ENCODE data around the gene R3HCC1L.

R3HCC1L gene

GRCh38 chr10:98096731-98097130 is 37.7 kb upstream of the R3HCC1L start:
- no peak overlapping the region for H3K4me3 ChIP-seq (ENCODE audit: control insufficient read depth, low read depth, low read length)
- no peak for TF ChIP-seq CTCF (conservative IDR thresholded peaks at IDR 0.05; ENCODE audit: control insufficient read depth, insufficient read depth, low read depth, low read length)
- no peak for DNase-seq (ENCODE audit: low read depth)

- TF ChIP-seq CTCF (conservative IDR thresholded peaks at IDR 0.05; ENCODE audit: control insufficient read depth, insufficient read depth, low read depth, low read length), result no peak
- no peak overlapping the region for H3K4me3 ChIP-seq (ENCODE audit: control insufficient read depth, low read depth, low read length)
- no peak for DNase-seq (ENCODE audit: low read depth)
These were observed 37.3 kb upstream of the R3HCC1L start for GRCh38 chr10:98097175-98097574.

- no peak for DNase-seq (ENCODE audit: low read depth)
These were observed 36.8 kb upstream of the R3HCC1L start for GRCh38 chr10:98097616-98098015.

GRCh38 chr10:98098247-98098646 is 36.2 kb upstream of the R3HCC1L start:
- no peak overlapping the region for H3K4me3 ChIP-seq (ENCODE audit: control insufficient read depth, low read depth, low read length)
- no peak for DNase-seq (ENCODE audit: low read depth)
- no peak for TF ChIP-seq CTCF (conservative IDR thresholded peaks at IDR 0.05; ENCODE audit: control insufficient read depth, insufficient read depth, low read depth, low read length)

More at GRCh38 chr10:98097616-98098015, 36.8 kb upstream of the R3HCC1L start:
- no peak overlapping the region for H3K4me3 ChIP-seq (ENCODE audit: control insufficient read depth, low read depth, low read length)
- TF ChIP-seq CTCF (conservative IDR thresholded peaks at IDR 0.05; ENCODE audit: control insufficient read depth, insufficient read depth, low read depth, low read length), result no peak

- H3K4me3 ChIP-seq (ENCODE audit: control insufficient read depth, low read depth, low read length), result no peak overlapping the region
- DNase-seq (ENCODE audit: low read depth), result no peak
- TF ChIP-seq CTCF (conservative IDR thresholded peaks at IDR 0.05; ENCODE audit: control insufficient read depth, insufficient read depth, low read depth, low read length), result no peak
These were observed 34.0 kb upstream of the R3HCC1L start for GRCh38 chr10:98100476-98100875.

- H3K4me3 ChIP-seq (ENCODE audit: control insufficient read depth, low read depth, low read length), result no peak overlapping the region
- no peak for TF ChIP-seq CTCF (conservative IDR thresholded peaks at IDR 0.05; ENCODE audit: control insufficient read depth, insufficient read depth, low read depth, low read length)
- no peak for DNase-seq (ENCODE audit: low read depth)
These were observed 33.1 kb upstream of the R3HCC1L start for GRCh38 chr10:98101366-98101765.

- DNase-seq (ENCODE audit: low read depth), result no peak
- no peak overlapping the region for H3K4me3 ChIP-seq (ENCODE audit: control insufficient read depth, low read depth, low read length)
- TF ChIP-seq CTCF (conservative IDR thresholded peaks at IDR 0.05; ENCODE audit: control insufficient read depth, insufficient read depth, low read depth, low read length), result no peak
These were observed 30.3 kb upstream of the R3HCC1L start for GRCh38 chr10:98104125-98104524.

All from fibroblast of mammary gland (primary cell).